H9 (cell line): Measurements from ENCODE around the gene BIRC7. TPM values are rescaled to one million over a fixed set of nuclear protein-coding genes. Genes with fewer than 3 reads are reported as not detected.

Experiments used
- DNase-seq: peaks from one replicate; pipeline ENCODE4 v3.0.0-alpha.2; 2017
- H2AFZ ChIP-seq: one replicate; pipeline ENCODE4 v1.6.1; 2013; ENCODE audit warnings: mild to moderate bottlenecking, low read length, control low read depth, moderate library complexity
- H2AK5ac ChIP-seq: 2 replicates; pipeline ENCODE4 v1.6.1; 2013; ENCODE audit warnings: low read length, control low read depth, mixed read lengths; ENCODE audit not compliant: insufficient read length
- H2BK120ac ChIP-seq: one replicate; pipeline ENCODE4 v1.6.1; 2013; ENCODE audit warnings: low read depth, mild to moderate bottlenecking, low read length, control low read depth, inconsistent platforms; ENCODE audit not compliant: poor library complexity, severe bottlenecking
- H2BK12ac ChIP-seq: 2 replicates; pipeline ENCODE4 v1.6.1; 2013; ENCODE audit warnings: low read length, control low read depth, mixed read lengths, low read depth; ENCODE audit not compliant: insufficient read length
- H2BK15ac ChIP-seq: 2 replicates; pipeline ENCODE4 v1.6.1; 2013; ENCODE audit warnings: low read depth, low read length, control low read depth
- H2BK20ac ChIP-seq: one replicate; pipeline ENCODE4 v1.6.1; 2013; ENCODE audit warnings: low read depth, mild to moderate bottlenecking, low read length, control low read depth, inconsistent platforms; ENCODE audit not compliant: poor library complexity, severe bottlenecking
- H2BK5ac ChIP-seq: 2 replicates; pipeline ENCODE4 v1.6.1; 2013; ENCODE audit warnings: low read length, control low read depth, mixed read lengths; ENCODE audit not compliant: insufficient read length
- H3K14ac ChIP-seq: 2 replicates; pipeline ENCODE4 v1.6.1; 2013; ENCODE audit warnings: low read length, control low read depth; ENCODE audit not compliant: insufficient read depth
- H3K18ac ChIP-seq: 2 replicates; pipeline ENCODE4 v1.6.1; 2013; ENCODE audit warnings: low read depth, mild to moderate bottlenecking, mixed read lengths, low read length, control low read depth; ENCODE audit not compliant: insufficient read length
- H3K23ac ChIP-seq: 2 replicates; pipeline ENCODE4 v1.6.1; 2013; ENCODE audit warnings: low read length, control low read depth, mixed read lengths, low read depth; ENCODE audit not compliant: insufficient read length
- H3K23me2 ChIP-seq: 2 replicates; pipeline ENCODE4 v1.6.1; 2013; ENCODE audit warnings: low read depth, mild to moderate bottlenecking, mixed read lengths, low read length, control low read depth; ENCODE audit not compliant: insufficient read length, poor library complexity, severe bottlenecking
- H3K27ac ChIP-seq: 2 replicates; pipeline ENCODE4 v1.5.1; 2013; ENCODE audit warnings: low read length, control low read depth, mixed read lengths, low read depth; ENCODE audit not compliant: insufficient read length
- H3K27me3 ChIP-seq: 2 replicates; pipeline ENCODE4 v1.6.1; 2013; ENCODE audit warnings: low read length, control low read depth, inconsistent platforms; ENCODE audit not compliant: insufficient read depth
- H3K4ac ChIP-seq: 2 replicates; pipeline ENCODE4 v1.6.1; 2013; ENCODE audit warnings: low read depth, mild to moderate bottlenecking, control low read depth, inconsistent platforms, low read length, moderate library complexity
- H3K4me1 ChIP-seq: 2 replicates; pipeline ENCODE4 v1.6.1; 2013; ENCODE audit warnings: low read length, control low read depth, inconsistent platforms; ENCODE audit not compliant: insufficient read depth
- H3K4me2 ChIP-seq: 2 replicates; pipeline ENCODE4 v1.6.1; 2013; ENCODE audit warnings: low read length, control low read depth, mixed read lengths; ENCODE audit not compliant: insufficient read length, insufficient read depth
- H3K56ac ChIP-seq: 2 replicates; pipeline ENCODE4 v1.6.1; 2013; ENCODE audit warnings: low read depth, mild to moderate bottlenecking, mixed read lengths, low read length, control low read depth; ENCODE audit not compliant: insufficient read length
- H3K79me1 ChIP-seq: 2 replicates; pipeline ENCODE4 v1.6.1; 2013; ENCODE audit warnings: low read depth, mild to moderate bottlenecking, moderate library complexity, low read length, control low read depth, inconsistent platforms; ENCODE audit not compliant: insufficient read depth, poor library complexity, severe bottlenecking
- H3K79me2 ChIP-seq: 2 replicates; pipeline ENCODE4 v1.6.1; 2013; ENCODE audit warnings: low read length, control low read depth, inconsistent platforms; ENCODE audit not compliant: insufficient read depth
- H3K9ac ChIP-seq: 2 replicates; pipeline ENCODE4 v1.6.1; 2013; ENCODE audit warnings: low read length, control low read depth, mixed read lengths; ENCODE audit not compliant: insufficient read length; ENCODE audit errors: extremely low read depth
- H3K9me3 ChIP-seq: one replicate; pipeline ENCODE4 v1.6.1; 2013; ENCODE audit warnings: low read depth, low read length, inconsistent platforms; ENCODE audit not compliant: control insufficient read depth
- H3T11ph ChIP-seq: one replicate; pipeline ENCODE4 v1.6.1; 2013; ENCODE audit warnings: mild to moderate bottlenecking, low read length, control low read depth, inconsistent platforms
- H4K20me1 ChIP-seq: one replicate; pipeline ENCODE4 v1.6.1; 2013; ENCODE audit not compliant: control insufficient read depth, insufficient read length, insufficient read depth
- H4K5ac ChIP-seq: 2 replicates; pipeline ENCODE4 v1.6.1; 2013; ENCODE audit warnings: low read depth, mild to moderate bottlenecking, mixed read lengths, low read length, control low read depth; ENCODE audit not compliant: insufficient read length
- H4K8ac ChIP-seq: replicated peaks from 2 replicates; pipeline ENCODE4 v1.6.1; 2013; ENCODE audit warnings: low read length, control low read depth, mixed read lengths, low read depth; ENCODE audit not compliant: insufficient read length
- H4K91ac ChIP-seq: 2 replicates; pipeline ENCODE4 v1.6.1; 2013; ENCODE audit warnings: low read depth, mild to moderate bottlenecking, moderate library complexity, mixed read lengths, low read length, control low read depth; ENCODE audit not compliant: insufficient read length
- H3K27ac Mint-ChIP-seq, 3 experiments: 2 replicates in 2 of 3; 3 replicates in 1 of 3; pipeline ENCODE4 v1.8.0; 2020 to 2021; ENCODE audit warnings: mixed read lengths in 3 of 3, mild to moderate bottlenecking in 1 of 3, moderate library complexity in 1 of 3
- H3K27me3 Mint-ChIP-seq: 2 replicates; pipeline ENCODE4 v1.8.0; 2021; ENCODE audit warnings: low read depth, mild to moderate bottlenecking, moderate library complexity, mixed read lengths
- H3K36me3 Mint-ChIP-seq, 3 experiments: 2 replicates in 2 of 3; 3 replicates in 1 of 3; pipeline ENCODE4 v1.8.0; 2020 to 2021; ENCODE audit warnings: low read depth in 3 of 3, mixed read lengths in 3 of 3; ENCODE audit not compliant: insufficient read depth in 1 of 3
- H3K4me1 Mint-ChIP-seq, 2 experiments: 2 replicates each; pipeline ENCODE4 v1.8.0; 2020; ENCODE audit warnings: mixed read lengths in 2 of 2
- H3K4me3 Mint-ChIP-seq, 2 experiments: 2 replicates in 1 of 2; 3 replicates in 1 of 2; pipeline ENCODE4 v1.8.0; 2020 to 2021; ENCODE audit warnings: mild to moderate bottlenecking in 2 of 2, mixed read lengths in 2 of 2, moderate library complexity in 1 of 2
- H3K9me3 Mint-ChIP-seq, 2 experiments: 2 replicates in 1 of 2; 3 replicates in 1 of 2; pipeline ENCODE4 v1.8.0; 2020; ENCODE audit warnings: mild to moderate bottlenecking in 2 of 2, mixed read lengths in 2 of 2, moderate library complexity in 1 of 2
- WGBS: extraction: QIAGEN DNeasy Blood & Tissue Kit; methylation state at CpG from one replicate; pipeline ENCODE4 v1.1.7; 2013; ENCODE audit warnings: missing lambda C conversion rate, low lambda C conversion rate, mixed read lengths; ENCODE audit not compliant: insufficient read length; ENCODE audit errors: extremely low coverage; 5-methylcytosine and 5-hydroxymethylcytosine counted together
- total RNA-seq: library from RNA; stranded (reverse); gene quantifications from 2 replicates; pipeline ENCODE4 v1.2.1, GENCODE V29; 2021
- TF ChIP-seq, protein P1 (sequence below): fragments of 200-600 bp; sonication (generic); conservative IDR thresholded peaks from 3 replicates; pipeline ENCODE4 v1.8.0; 2021; ENCODE audit warnings: antibody characterized with exemption, mild to moderate bottlenecking

Gene BIRC7
- total RNA-seq, 1 experiment from 2014 or later, result not detected

- Histone ChIP-seq H4K8ac (no peak overlapping the region), H2AK5ac (no peak overlapping the region), H3K79me1 (no peaks in the 10 kb centered on the region), H2BK12ac (no peak overlapping the region), H2BK15ac (no peak overlapping the region), H3K56ac (no peak overlapping the region), H3K27me3 (no peaks in the 10 kb centered on the region), H2BK120ac (no peak overlapping the region), H2BK20ac (no peak overlapping the region), H3K18ac (no peak overlapping the region), H3K79me2 (no peaks in the 10 kb centered on the region), H3T11ph (no peak overlapping the region), H3K23ac (no peak overlapping the region), H3K4ac (no peak overlapping the region), H2BK5ac (no peak overlapping the region), H3K9me3 (no peaks in the 10 kb centered on the region), H3K4me1 (no peaks in the 10 kb centered on the region), H2AFZ (no peak overlapping the region), H3K14ac (no peak overlapping the region), H3K4me2 (no peak overlapping the region), H3K9ac (no peak overlapping the region), H3K23me2 (no peaks in the 10 kb centered on the region), H4K91ac (no peak overlapping the region), H4K20me1 (peaks cover under 1% of the 10 kb centered on the region), H3K27ac (no peak overlapping the region), H4K5ac (no peak overlapping the region)
- H3K36me3 Mint-ChIP-seq, result peaks cover 0 to 16% (median 13%) of the 10 kb centered on the region in 3 experiments; a peak in 6 of 7 replicates
- no peak for DNase-seq
- peaks cover 3 to 9% of the 10 kb centered on the region in 2 experiments; a peak in 3 of 4 replicates for H3K4me1 Mint-ChIP-seq
- TF ChIP-seq, protein P1, sequence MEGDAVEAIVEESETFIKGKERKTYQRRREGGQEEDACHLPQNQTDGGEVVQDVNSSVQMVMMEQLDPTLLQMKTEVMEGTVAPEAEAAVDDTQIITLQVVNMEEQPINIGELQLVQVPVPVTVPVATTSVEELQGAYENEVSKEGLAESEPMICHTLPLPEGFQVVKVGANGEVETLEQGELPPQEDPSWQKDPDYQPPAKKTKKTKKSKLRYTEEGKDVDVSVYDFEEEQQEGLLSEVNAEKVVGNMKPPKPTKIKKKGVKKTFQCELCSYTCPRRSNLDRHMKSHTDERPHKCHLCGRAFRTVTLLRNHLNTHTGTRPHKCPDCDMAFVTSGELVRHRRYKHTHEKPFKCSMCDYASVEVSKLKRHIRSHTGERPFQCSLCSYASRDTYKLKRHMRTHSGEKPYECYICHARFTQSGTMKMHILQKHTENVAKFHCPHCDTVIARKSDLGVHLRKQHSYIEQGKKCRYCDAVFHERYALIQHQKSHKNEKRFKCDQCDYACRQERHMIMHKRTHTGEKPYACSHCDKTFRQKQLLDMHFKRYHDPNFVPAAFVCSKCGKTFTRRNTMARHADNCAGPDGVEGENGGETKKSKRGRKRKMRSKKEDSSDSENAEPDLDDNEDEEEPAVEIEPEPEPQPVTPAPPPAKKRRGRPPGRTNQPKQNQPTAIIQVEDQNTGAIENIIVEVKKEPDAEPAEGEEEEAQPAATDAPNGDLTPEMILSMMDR, result no peak
- no peaks in the 10 kb centered on the region; the same call in none of the 2 replicates for H3K27me3 Mint-ChIP-seq
- no peak overlapping the region for H3K4me3 Mint-ChIP-seq
- WGBS, result no CpG with 5 or more reads among the region's 20 CpGs
- no peak overlapping the region for H3K27ac Mint-ChIP-seq
- H3K9me3 Mint-ChIP-seq, result peaks cover 2% of the 10 kb centered on the region in 2 experiments; a peak in 3 of 5 replicates
Measured at GRCh38 chr20:63190828-63191227, 44.9 kb upstream of the BIRC7 start.
